ENCODE results near the gene CPEB1. TPM values are rescaled to one million over a fixed set of nuclear protein-coding genes. Genes with fewer than 3 reads are reported as not detected.
"Not testable (repeated sequence)": the region's sequence is repeated elsewhere in the genome, so short reads cannot be mapped to it uniquely, and the experiment has no call there.

The CPEB1 gene
- total and polyA plus RNA-seq, 2 experiments from 2014 or later: 4.1 to 9.4 TPM

- H3F3A ChIP-seq (replicated peaks; ENCODE audit: low read depth): peaks cover 9% of the 10 kb centered on the region; the same call in 1 of the 2 replicates
- H3K36me3 ChIP-seq (ENCODE audit: insufficient read depth): no peaks in the 10 kb centered on the region
- no peak overlapping the region for H3K27ac Mint-ChIP-seq
- peak overlapping the region; percentile 62 for H3K4me3 ChIP-seq
- peaks cover 4% of the 10 kb centered on the region for H3K4me1 Mint-ChIP-seq
- H3K4me1 ChIP-seq (ENCODE audit: insufficient read depth): peaks cover 8% of the 10 kb centered on the region; the same call in 1 of the 2 replicates
- no peaks in the 10 kb centered on the region for H3K36me3 Mint-ChIP-seq (ENCODE audit: low read depth)
- ATAC-seq (peak; percentile 54), DNase-seq (ENCODE audit: low spot score) (peak; percentile 70)
- peaks cover 53% of the 10 kb centered on the region for H3K27me3 Mint-ChIP-seq (ENCODE audit: insufficient read depth, low read depth, poor library complexity)
- no peak overlapping the region for H3K27ac ChIP-seq (ENCODE audit: low read depth)
- no peaks in the 10 kb centered on the region for H3K79me2 ChIP-seq (replicated peaks; ENCODE audit: insufficient read depth)
- H3K9me2 ChIP-seq (ENCODE audit: insufficient read depth): no peaks in the 10 kb centered on the region
- H2AFZ ChIP-seq: peak overlapping the region; percentile 94
- H3K4me2 ChIP-seq: peak overlapping the region; percentile 89
- H3K27me3 ChIP-seq (ENCODE audit: insufficient read depth): peaks cover 65% of the 10 kb centered on the region
- H3K9me3 Mint-ChIP-seq: peaks cover 3% of the 10 kb centered on the region; the same call in 2 of the 3 replicates
- peak overlapping the region; percentile 69 for H3K4me3 Mint-ChIP-seq
- no peaks in the 10 kb centered on the region for H4K20me1 ChIP-seq (replicated peaks; ENCODE audit: insufficient read depth)
- TF ChIP-seq EZH2 (IDR thresholded peaks at IDR 0.05; ENCODE audit: low read depth, unreplicated experiment): no peak
- peak; percentile 23; the same call in 1 of the 2 replicates for TF ChIP-seq POLR2AphosphoS5 (IDR thresholded peaks at IDR 0.05; ENCODE audit: low read depth)
These were observed 683 bp upstream of the CPEB1 start for GRCh38 chr15:82647835-82648256.

GRCh38 chr15:82646250-82647044, 716 bp downstream of the CPEB1 start:
- ATAC-seq: peak; percentile 69
- TF ChIP-seq POLR2AphosphoS5 (IDR thresholded peaks at IDR 0.05; ENCODE audit: low read depth) (no peak), EZH2 (IDR thresholded peaks at IDR 0.05; ENCODE audit: low read depth, unreplicated experiment) (peak; percentile 32)
- Mint-ChIP-seq H3K27ac (no peak overlapping the region), H3K4me1 (peaks cover 4% of the 10 kb centered on the region), H3K4me3 (peak overlapping the region; percentile 71), H3K9me3 (peaks cover 3% of the 10 kb centered on the region; the same call in 2 of the 3 replicates), H3K27me3 (ENCODE audit: insufficient read depth, low read depth, poor library complexity) (peaks cover 53% of the 10 kb centered on the region), H3K36me3 (ENCODE audit: low read depth) (no peaks in the 10 kb centered on the region)
- peak overlapping the region; percentile 85 for H2AFZ ChIP-seq
- peaks cover 9% of the 10 kb centered on the region; the same call in 1 of the 2 replicates for H3F3A ChIP-seq (replicated peaks; ENCODE audit: low read depth)
- no peaks in the 10 kb centered on the region for H4K20me1 ChIP-seq (replicated peaks; ENCODE audit: insufficient read depth)
- peak overlapping the region; percentile 62 for H3K4me3 ChIP-seq
- peaks cover 65% of the 10 kb centered on the region for H3K27me3 ChIP-seq (ENCODE audit: insufficient read depth)
- peaks cover 8% of the 10 kb centered on the region; the same call in 1 of the 2 replicates for H3K4me1 ChIP-seq (ENCODE audit: insufficient read depth)
- no peaks in the 10 kb centered on the region for H3K36me3 ChIP-seq (ENCODE audit: insufficient read depth)
- peak; percentile 85 for DNase-seq (ENCODE audit: low spot score)
- no peaks in the 10 kb centered on the region for H3K9me2 ChIP-seq (ENCODE audit: insufficient read depth)
- H3K79me2 ChIP-seq (replicated peaks; ENCODE audit: insufficient read depth): no peaks in the 10 kb centered on the region
- H3K4me2 ChIP-seq: peak overlapping the region; percentile 89
- H3K27ac ChIP-seq (ENCODE audit: low read depth): no peak overlapping the region

DNA sequence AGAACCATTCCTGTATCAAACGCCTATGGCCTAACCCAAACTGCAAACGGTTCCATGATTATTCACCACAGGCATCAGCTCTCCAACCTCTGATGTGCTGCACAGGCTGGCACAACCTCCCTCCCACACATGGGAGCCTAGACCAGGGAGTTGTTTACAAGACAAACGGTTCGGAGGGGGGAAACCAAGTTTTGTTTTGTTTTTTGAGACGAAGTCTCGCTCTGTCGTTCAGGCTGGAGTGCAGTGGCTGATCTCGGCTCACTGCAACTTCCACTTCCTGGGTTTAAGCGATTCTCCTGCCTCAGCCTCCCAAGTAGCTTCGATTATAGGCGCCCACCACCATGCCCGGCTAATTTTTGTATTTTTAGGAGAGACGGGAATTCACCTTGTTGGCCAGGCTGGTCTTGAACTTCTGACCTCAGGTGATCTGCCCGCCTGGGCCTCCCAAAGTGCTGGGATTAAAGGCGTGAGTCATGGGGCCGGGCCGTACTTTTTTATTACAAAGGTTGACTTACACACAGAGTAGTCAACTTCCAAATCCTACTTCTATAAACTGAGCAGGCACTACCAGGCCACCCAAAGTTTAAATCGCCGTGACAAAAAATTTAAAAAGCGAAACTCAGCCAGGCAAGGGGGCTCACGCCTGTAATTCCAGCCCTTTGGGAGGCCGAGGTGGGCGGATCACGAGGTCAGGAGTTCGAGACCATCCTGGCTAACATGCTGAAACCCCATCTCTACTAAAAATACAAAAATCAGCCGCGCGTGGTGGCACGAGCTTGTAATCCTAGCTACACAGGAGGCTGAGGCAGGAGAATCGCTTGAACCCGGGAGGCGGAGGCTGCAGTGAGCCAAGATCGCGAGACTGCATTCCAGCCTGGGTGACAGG, 2.0 kb downstream of the CPEB1 start:
- peaks cover 62% of the 10 kb centered on the region for H3K27me3 ChIP-seq (ENCODE audit: insufficient read depth)
- not testable (repeated sequence) for H3K4me1 Mint-ChIP-seq; H2AFZ ChIP-seq; DNase-seq (ENCODE audit: low spot score); H3K79me2 ChIP-seq (replicated peaks; ENCODE audit: insufficient read depth); H3K4me3 Mint-ChIP-seq; H3K27ac ChIP-seq (ENCODE audit: low read depth); H3K36me3 ChIP-seq (ENCODE audit: insufficient read depth); H3K4me3 ChIP-seq; ATAC-seq; H4K20me1 ChIP-seq (replicated peaks; ENCODE audit: insufficient read depth); H3K4me1 ChIP-seq (ENCODE audit: insufficient read depth); H3K27ac Mint-ChIP-seq; H3F3A ChIP-seq (replicated peaks; ENCODE audit: low read depth); H3K9me2 ChIP-seq (ENCODE audit: insufficient read depth); H3K9me3 Mint-ChIP-seq; H3K36me3 Mint-ChIP-seq (ENCODE audit: low read depth); H3K4me2 ChIP-seq
- peaks cover 51% of the 10 kb centered on the region for H3K27me3 Mint-ChIP-seq (ENCODE audit: insufficient read depth, low read depth, poor library complexity)
